HG03045 (cell line): Measurements from ENCODE around the gene ANKRD2.

Source experiments
- ATAC-seq: cut with Tn5 transposase; IDR thresholded peaks from one replicate; pipeline ENCODE4 v1.9.1; 2021; ENCODE audit warnings: mild to moderate bottlenecking, moderate library complexity; ENCODE audit not compliant: unreplicated experiment

The ANKRD2 gene

DNA sequence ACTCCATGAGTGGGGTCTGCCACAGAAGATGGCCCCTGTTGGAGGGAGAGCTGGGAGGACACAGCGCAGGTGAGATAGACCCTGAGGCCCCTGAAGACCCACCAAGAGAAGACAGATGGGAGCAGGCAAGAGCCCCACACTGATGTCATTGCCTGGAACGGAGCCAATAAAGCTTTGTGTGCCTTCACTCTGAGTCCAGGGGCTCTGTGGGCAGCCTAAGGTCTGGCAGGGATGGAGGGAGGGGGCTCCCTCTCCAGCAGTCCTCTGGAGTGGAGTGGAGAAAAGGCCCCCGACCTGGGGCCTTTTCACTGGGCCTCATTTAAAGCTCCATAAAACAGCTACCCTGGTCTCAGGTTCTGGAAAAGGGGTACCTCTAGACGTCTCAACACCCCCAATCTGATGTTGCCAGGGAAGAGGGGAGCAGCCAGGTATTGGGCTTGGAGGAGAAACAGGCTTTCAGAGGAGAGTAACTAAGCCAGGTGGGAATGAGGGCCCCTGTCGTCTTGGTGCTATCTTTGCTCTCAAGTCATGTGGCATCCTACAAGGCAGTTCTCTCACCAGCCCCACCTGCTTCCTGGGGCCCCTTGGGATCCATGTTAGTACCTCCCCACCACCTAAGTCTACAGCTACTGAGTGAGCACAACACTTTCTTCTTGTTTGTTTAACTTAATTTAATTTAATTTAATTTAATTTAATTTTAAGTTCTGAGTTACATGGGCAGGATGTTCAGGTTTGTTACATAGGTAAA lies 18.3 kb downstream of the ANKRD2 start:
- no peak for ATAC-seq

DNA sequence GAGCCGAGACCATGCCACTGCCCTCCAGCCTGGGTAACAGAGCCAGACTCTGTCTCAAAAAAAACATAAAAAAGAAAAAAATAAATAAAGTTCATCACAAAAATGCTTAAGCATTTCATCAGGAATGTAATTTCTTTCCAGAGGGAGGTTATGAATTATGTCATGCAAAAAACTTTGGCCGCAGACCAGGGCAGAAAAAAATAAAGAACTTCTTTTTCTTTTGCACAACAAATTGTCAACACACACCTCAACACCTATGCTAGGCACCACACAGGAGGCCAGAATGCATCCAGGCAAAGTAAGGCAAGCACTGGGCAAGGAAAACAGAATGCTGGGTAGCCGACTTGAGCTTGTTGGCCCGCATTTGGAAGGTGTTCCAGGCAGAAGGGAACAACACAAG lies 20.8 kb downstream of the ANKRD2 start:
- no peak for ATAC-seq

DNA sequence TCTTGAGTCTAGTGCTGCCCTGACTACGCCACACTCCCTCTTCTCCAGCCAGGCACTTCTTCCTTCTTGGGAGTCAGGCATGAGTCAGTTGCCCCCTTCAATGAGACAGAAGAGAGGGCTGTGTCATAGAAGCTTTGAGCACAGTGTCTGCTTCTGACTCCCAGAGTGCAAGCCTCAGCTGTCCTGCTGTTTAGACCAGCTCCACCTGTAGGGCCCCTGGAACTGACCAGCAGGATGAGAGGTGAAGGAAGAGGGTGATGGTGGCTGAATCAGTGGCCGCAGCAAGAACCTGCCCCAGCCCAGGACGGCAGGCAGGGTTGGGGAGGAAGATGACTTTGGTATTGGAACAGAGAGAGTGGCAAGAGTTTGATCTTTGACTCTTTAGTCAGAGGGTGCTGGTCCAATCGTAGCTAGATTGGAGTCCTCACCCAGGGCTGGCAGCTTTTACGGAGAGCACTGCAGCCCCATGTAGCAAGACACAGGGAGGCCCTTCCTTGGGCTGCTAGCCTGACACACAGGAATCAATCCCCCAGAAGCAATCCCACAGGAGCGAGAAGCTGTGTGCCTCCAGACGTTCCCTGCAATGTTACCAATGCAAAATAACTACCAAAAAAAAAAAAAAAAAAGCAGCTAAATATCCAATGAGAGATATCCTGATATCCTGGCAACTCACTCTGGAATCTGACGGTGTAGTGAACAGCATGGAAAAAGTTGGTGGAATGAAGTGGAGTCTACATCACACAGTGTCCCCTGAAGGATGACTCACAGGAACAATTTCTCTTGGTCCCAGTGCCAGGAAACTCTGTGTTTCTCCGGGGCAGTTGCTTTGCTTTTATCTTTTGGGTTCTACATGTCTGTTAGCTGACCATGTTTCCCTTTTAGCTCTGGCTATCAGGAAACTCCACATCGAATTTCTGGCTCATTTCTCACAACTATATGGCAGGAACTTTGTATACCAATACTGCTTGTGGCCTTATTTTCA lies 23.8 kb downstream of the ANKRD2 start:
- no peak for ATAC-seq

DNA sequence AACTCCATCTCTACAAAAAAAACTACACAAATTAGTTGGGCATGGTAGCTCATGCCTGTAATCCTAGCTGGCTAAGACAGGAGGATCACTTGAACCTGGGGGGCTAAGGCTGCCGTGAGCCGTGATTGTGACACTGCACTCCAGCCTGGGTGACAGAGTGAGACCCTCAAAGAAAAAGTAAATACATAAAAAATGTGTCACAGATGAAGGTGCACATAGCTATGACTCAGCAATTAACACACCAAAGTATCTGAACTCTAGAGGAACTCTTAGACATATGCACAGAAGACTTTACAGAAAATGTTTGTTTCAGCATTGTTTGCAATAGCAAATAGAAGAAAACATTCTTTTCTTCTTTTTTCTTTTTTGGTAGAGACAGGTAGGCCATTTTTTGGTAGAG lies 25.2 kb downstream of the ANKRD2 start:
- ATAC-seq, result no peak

DNA sequence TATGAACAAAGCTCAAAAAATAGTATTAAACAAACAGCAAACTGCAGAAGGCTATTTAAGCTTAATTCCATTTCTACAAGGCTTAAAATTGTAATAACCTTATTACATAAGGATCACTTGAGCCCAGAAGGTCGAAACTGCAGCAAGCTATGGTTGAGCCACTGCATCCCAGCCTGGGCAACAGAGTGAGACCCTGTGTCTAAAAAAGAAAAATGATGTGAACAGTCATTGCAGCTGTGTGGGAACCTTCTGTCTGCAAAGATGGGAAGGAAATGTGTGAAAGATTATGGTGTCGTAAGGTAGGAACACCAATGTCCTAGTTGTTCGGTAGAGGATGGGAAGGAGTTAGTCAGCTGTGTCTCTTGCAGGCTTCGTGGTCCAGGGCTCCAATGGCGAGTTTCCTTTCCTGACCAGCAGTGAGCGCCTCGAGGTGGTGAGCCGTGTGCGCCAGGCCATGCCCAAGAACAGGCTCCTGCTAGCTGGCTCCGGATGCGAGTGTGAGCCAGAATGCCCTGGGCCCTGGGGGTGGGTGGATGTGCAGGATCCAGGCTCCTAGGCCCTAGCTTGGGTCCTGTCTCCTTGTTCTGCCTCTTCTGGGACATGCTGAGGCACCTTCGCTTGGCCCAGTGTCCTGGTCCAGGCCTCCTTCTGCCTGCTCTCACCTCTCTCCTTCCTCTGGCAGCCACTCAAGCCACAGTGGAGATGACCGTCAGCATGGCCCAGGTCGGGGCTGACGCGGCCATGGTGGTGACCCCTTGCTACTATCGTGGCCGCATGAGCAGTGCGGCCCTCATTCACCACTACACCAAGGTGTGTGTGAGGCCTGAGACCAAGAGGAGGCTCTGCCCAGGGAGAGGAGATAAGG lies 26.1 kb downstream of the ANKRD2 start:
- no peak for ATAC-seq

DNA sequence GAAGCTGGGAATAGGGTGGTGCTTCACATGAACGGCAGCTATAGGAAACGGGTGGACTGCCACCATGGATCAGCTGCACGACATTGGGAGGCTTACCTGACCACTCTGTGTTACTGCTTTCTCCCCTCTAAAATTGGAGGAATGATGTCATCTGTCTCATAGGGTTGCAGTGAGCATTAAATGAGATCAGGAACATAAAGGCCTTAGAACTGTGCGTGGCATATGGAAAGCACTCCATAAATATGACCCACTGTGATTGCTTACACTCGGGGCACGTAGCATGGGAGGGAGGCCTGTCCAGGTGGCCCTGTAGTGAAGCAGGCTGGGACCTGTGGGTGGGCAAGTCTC lies 26.7 kb downstream of the ANKRD2 start:
- no peak for ATAC-seq

DNA sequence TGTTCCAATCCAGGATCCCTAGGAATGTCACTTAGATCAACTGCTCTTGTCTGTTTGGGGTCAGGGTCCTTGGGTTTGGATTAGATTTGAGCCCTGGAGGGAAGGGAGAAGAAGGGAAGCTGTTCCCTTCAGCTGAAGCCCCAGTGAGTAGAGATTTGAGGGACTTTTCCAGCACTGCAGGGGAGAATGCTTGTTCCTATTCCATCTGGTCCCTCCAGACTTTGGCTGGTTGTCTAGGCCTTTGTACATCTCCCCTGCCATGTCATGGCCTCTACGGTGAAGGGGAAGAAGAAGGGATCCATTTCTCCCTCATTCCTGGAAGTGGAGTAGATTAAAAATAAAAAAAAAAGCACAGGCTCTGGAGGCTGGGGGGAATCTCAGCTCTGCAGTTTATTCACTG lies 28.0 kb downstream of the ANKRD2 start:
- ATAC-seq, result no peak

DNA sequence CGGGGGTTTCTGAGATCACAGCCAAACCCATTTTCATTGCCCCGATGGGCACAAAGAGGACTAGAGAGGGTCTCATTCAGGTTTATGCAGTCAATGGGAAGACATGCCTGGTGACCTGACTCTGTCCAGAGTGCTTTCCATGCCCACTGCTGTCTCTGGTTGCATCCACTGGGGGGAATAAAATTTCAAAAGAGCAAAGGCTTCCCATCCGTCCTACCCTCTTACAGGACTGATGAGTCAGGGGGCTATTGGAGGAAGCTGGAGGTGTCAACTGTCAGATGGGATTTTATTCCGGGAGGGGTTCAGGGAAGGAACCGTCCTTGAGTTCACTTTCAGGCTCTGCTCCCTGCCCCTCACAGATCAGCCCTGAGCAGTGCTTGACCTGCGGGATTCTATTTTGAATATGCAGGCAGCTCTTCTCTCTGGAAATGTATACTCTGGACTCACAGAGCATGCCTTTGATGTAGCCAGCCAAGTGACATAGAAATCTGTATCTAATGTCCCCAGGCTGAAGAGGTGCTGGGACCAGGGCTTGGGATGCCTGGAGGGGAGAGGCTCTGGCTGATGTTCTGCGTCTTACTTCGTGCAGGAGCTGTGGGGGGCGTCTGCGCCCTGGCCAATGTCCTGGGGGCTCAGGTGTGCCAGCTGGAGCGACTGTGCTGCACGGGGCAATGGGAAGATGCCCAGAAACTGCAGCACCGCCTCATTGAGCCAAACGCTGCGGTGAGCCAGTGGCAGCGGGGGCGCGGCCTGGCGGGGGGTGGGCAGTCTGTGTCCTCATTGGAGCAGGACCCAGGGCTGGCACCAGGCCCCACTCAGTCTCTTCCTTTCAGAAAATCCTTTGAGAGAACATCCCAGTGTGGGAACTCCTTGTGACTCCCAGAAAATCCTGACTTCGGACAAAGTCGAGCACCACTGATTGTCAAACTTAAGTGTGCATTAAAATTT lies 29.0 kb downstream of the ANKRD2 start:
- no peak for ATAC-seq

DNA sequence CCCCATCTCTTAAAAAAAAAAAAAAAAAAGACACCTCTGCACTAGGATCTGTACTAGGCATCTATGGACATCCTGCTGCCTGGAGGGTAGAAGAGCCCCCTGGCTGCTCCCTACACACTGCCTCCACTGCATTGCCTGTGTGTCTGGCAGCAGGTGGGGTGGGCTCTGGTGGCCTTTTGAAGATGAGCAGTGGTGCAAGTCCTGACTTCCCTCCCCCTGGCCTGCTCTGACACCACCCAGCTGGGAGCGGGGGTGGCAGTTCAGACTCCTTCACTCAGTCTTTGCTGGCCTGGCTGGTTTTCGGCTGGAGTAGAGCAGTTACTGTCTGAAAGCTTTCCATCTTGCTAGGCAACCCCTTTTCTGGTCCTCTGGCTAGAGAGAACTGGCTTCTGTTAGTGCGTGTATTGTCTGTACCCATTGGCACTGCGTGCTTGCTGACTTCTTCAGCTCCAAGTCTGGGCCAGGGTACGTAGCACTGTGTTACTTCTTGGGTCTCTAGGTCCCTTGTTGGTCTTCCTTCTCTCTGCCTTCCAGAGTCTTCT lies 34.6 kb downstream of the ANKRD2 start:
- ATAC-seq, result no peak

DNA sequence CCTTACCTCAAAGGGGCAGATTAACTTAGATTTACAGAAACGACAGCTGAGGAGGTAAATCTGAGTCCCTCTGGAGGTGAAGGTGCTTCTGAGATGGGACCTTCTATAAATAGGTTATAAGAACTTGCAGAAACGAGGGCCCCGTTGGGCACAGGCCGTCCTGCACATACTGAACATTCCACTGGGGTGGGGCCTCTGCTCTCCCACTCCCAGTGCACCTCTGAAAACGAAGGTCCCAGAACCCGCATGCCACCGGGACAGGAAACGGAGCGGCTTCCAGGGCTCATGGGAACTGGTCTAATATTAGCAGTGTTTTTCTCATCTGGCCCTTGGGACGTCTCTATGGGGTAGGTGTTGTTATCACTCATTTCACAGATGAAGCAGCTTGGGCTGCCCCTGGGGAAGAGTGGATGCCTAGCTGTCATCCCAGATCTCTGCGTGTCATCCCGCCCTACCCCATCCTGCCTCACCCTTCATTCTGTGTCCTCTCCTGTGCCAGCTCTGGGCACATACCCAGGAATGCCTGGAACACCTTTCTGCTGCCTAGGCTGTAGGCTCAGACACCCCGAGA lies 36.5 kb downstream of the ANKRD2 start:
- no peak for ATAC-seq

DNA sequence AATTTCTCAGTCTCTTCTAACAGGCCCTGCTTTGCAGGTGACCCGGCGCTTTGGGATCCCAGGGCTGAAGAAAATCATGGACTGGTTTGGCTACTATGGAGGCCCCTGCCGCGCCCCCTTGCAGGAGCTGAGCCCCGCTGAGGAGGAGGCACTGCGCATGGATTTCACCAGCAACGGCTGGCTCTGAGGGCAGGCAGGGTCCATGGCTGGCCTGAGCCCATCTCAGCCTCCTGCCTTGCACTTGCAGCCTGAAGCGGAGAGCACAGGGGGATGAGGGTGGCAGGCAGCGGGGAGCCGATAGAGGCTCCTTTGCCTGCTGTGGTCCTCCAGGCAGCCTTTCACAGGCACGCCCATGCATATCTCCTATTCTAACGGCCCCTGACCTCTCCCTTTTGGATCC lies 38.9 kb downstream of the ANKRD2 start:
- ATAC-seq, result no peak

DNA sequence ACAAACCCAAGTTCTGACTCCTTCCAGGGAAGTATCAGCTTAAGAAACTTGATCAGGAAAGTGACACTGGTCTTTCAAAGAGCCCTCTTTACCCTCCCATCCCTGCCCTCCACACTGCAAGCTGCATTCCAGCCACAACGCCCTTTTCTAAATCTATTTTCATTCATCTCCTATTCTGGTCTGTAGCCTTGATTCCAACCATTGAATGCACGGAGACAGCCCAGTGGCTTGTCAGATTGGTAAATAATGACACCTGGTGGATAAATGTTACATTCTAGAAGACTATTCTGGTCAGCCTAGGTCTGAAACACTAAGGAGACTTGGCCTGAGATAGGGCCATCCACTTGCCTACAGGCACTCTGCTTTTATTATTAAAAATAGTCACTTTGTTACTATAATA lies 39.8 kb downstream of the ANKRD2 start:
- ATAC-seq, result no peak

DNA sequence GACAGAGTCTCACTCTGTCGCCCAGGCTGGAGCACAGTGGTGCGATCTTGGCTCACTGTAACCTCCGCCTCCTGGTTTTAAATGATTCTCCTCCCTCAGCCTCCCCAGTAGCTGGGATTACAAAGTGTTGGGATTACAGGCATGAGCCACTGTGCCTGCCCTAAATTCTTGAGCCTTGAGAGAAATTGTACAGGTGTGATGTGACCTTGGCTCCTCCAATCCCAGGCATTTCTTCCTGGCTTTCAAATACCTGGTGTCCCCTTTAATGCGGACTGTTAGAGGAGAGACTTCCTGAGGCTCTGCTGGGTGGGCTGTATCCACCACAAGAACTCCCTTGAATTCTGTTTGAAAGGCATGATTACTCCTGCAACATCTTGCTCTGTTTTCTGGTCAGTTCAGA lies 45.7 kb downstream of the ANKRD2 start:
- no peak for ATAC-seq

DNA sequence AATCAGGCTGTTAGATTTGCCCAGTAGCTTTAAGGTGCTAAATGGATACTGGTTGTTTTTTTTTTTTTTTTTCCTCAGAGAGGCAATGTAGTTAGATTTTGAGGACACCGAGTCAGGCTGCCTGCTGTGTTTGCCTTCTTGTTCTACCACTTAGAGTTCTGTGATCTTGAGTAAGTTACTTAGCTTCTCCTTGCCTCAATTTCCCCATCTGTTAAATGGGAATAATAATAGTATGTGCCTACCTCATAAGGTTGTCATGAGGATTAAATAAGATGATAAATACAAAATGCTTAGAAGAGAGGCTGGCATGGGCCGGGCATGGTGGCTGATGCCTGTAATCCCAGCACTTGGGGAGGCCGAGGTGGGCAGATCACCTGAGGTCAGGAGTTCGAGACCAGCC lies 46.2 kb downstream of the ANKRD2 start:
- ATAC-seq, result no peak

DNA sequence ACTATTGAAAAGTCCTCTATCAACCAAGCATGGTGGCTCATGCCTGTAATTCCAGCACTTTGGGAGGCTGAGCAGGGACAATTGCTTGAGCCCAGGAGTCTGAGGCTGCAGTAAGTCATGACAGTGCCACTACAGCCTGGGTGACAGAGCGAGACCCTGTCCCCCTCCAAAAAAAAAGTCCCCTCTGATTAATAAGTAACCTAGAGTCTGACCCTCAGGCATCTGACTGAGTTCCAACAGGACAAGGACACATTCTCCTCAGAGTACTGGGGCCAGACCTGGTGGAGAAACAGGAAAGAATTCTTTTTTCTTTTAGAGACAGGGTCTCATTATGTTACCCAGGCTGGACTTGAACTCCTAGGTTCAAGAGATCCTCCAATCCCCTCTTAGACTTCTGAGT lies 50.7 kb downstream of the ANKRD2 start:
- no peak for ATAC-seq

DNA sequence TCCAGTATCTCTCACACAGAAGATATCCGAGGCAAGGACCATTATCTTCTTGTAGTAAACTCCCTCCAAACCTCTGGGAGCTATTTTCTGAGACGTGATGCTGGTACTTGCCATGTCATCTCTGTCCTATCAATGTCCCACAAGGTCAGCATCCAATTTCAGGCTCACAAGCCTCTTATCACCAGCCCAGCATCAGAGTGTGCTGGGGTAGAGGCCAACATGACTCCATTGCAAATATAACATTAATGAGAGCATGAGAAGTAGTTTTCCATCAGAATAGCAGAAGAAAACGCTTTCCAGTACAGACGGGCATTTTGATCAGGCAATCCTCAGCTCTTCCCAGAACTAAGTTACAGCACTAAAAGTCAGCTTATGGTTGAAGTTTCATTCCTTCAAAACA lies 55.2 kb downstream of the ANKRD2 start:
- no peak for ATAC-seq

DNA sequence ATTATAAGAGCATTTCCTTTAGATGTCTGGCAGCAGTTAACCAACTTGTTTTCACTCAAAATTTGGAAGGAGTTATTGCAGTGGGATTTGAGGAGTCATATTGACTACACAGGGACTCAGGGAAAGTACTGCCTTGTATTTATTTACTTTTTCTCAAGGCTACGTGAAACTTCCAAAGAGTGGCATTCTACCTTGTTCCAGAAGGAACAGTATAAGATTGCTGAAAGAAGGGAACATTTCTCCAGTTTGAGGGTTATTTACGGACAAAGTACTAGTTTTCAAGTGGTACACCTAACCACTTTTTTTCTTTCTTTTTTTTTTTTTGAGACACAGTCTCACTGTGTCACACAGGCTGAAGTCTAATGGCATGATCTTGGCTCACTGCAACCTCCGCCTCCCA lies 55.6 kb downstream of the ANKRD2 start:
- ATAC-seq, result no peak

DNA sequence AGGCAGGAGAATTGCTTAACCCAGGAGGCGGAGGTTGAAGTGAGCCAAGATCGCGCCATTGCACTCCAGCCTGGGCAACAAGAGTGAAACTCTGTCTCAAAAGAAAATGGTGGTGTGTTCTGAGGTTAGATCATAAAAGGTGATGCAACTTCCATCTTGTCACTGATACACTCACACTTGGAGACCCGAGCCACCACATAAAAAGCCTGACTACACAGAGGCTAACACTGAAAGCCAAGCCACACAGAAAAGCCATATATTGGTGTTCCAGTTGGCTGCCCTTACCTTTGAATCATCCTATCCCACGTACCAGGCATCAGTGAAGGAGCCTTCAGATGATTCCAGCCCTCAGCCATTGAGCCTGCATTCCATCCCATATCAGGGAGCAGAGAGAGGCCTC lies 56.7 kb downstream of the ANKRD2 start:
- ATAC-seq, result no peak

DNA sequence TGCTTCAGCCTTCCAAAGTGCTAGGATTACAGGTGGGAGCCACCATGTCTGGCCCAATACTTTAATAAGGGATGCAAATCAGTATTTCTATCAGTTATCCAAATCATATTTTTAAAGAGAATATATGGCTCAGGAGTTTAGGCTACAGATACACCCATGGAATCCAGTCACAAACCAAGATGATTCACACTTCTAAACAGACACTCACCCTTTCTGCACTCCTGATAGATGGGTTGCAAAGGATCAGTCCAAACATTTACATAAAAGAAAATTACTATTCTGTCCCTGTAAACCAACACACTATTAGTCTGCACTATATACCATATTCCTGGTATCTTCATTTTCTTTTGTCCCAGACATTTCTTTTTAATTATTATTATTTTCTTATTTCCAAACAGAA lies 58.5 kb downstream of the ANKRD2 start:
- no peak for ATAC-seq
